Dedifferentiated amniotic fluid mesenchymal stem cell (primary cell): Measurements from ENCODE around the gene TRPT1.

Source experiments
- DNase-seq: peaks from one replicate; pipeline ENCODE4 v3.0.0-alpha.2; 2016; ENCODE audit errors: extremely low spot score

The TRPT1 gene

GRCh38 chr11:64245401-64245796 is 19.4 kb upstream of the TRPT1 start:
- DNase-seq, result no peak

GRCh38 chr11:64244966-64245365 is 19.0 kb upstream of the TRPT1 start:
- no peak for DNase-seq

GRCh38 chr11:64244107-64244506 is 18.1 kb upstream of the TRPT1 start:
- DNase-seq, result no peak

- no peak for DNase-seq
Observed at GRCh38 chr11:64243236-64243854, 17.4 kb upstream of the TRPT1 start.

GRCh38 chr11:64241491-64242374 is 15.7 kb upstream of the TRPT1 start:
- DNase-seq, result no peak

GRCh38 chr11:64241241-64241490 is 15.2 kb upstream of the TRPT1 start:
- DNase-seq, result peak; percentile 99

- peak; percentile 92 for DNase-seq
Observed at GRCh38 chr11:64240435-64241240, 14.7 kb upstream of the TRPT1 start, which contains the start of gene FKBP2. Gene FKBP2, plus strand, starts transcription at chr11:64241095. Its CDS starts 1,293 bp downstream, at chr11:64242388.

- no peak for DNase-seq
Observed at GRCh38 chr11:64239662-64240434, 13.9 kb upstream of the TRPT1 start.

GRCh38 chr11:64238999-64239398 is 13.0 kb upstream of the TRPT1 start:
- no peak for DNase-seq

- no peak for DNase-seq
Observed at GRCh38 chr11:64238076-64238475, 12.1 kb upstream of the TRPT1 start.

- no peak for DNase-seq
Observed at GRCh38 chr11:64237484-64237951, 11.5 kb upstream of the TRPT1 start.

GRCh38 chr11:64235437-64236161 is 9.6 kb upstream of the TRPT1 start:
- DNase-seq, result no peak

GRCh38 chr11:64234647-64235379 is 8.8 kb upstream of the TRPT1 start:
- DNase-seq, result no peak

GRCh38 chr11:64233913-64234586 is 8.1 kb upstream of the TRPT1 start, which contains the start of gene VEGFB:
Gene VEGFB, plus strand, starts transcription at chr11:64234584. Its CDS starts 250 bp downstream, at chr11:64234834.
- no peak for DNase-seq

- DNase-seq, result no peak
Observed at GRCh38 chr11:64232967-64233315, 7.0 kb upstream of the TRPT1 start.

GRCh38 chr11:64232182-64232966 is 6.4 kb upstream of the TRPT1 start:
- DNase-seq, result no peak

- no peak for DNase-seq
Observed at GRCh38 chr11:64231546-64231945, 5.6 kb upstream of the TRPT1 start.

GRCh38 chr11:64230985-64231365 is 5.0 kb upstream of the TRPT1 start:
- no peak for DNase-seq
